ENCODE data around the gene STK24. TPM values are rescaled to one million over a fixed set of nuclear protein-coding genes. Genes with fewer than 3 reads are reported as not detected.

Gene STK24
- total and polyA plus RNA-seq, 10 of the 15 experiments (the other 5 are each of a cell fraction or from before 2014, with no cell fraction given), result 7.5 to 115 (median 52.9) TPM

DNA sequence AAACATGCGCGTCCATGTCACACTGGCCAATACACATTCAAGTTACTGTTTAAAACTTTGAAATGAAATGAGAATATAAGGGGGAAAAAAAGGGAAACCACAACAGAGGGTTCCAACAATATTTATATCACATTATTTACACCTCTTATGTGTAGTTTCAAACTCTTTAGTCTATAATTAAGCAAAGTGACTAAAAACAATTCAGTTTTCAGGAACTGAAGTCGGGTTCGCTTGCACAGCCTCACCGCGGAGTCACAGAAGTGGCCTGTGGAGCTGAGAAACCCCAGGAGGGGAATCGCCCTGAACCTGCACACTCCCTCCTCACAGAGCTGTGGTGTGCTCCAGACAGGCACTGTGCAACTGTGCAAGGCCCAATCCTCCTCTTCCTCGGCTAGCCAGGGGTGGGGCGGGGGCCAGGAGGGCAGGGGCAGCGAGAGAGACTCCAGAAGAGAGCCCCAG, 75.9 kb downstream of the STK24 start (continued):
- peak; percentile 78; the same call in 1 of the 2 replicates for TF ChIP-seq TCF12 (IDR thresholded peaks at IDR 0.05; ENCODE audit: low read depth, low read length)
- peak; percentile 55; the same call in 1 of the 2 replicates for TF ChIP-seq GABPA (IDR thresholded peaks at IDR 0.05; ENCODE audit: low read depth)
- TF ChIP-seq ZNF274 (IDR thresholded peaks at IDR 0.05; ENCODE audit: insufficient read depth, insufficient read length), result no peak
- TF ChIP-seq, protein P1, sequence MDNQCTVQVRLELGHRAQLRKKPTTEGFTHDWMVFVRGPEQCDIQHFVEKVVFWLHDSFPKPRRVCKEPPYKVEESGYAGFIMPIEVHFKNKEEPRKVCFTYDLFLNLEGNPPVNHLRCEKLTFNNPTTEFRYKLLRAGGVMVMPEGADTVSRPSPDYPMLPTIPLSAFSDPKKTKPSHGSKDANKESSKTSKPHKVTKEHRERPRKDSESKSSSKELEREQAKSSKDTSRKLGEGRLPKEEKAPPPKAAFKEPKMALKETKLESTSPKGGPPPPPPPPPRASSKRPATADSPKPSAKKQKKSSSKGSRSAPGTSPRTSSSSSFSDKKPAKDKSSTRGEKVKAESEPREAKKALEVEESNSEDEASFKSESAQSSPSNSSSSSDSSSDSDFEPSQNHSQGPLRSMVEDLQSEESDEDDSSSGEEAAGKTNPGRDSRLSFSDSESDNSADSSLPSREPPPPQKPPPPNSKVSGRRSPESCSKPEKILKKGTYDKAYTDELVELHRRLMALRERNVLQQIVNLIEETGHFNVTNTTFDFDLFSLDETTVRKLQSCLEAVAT (IDR thresholded peaks at IDR 0.05), result peak; percentile 88
- TF ChIP-seq FOXK2 (IDR thresholded peaks at IDR 0.05), result peak; percentile 51; the same call in 1 of the 2 replicates
- no peak for TF ChIP-seq ZZZ3 (IDR thresholded peaks at IDR 0.05; ENCODE audit: control insufficient read depth, insufficient read length, low read depth)
- peak; percentile 24; the same call in 1 of the 2 replicates for TF ChIP-seq CHD2 (IDR thresholded peaks at IDR 0.05; ENCODE audit: borderline replicate concordance, low read depth, low read length)
- no peak for TF ChIP-seq STAT3 (IDR thresholded peaks at IDR 0.05; ENCODE audit: low read depth, low read length)
- no peak for TF ChIP-seq STAT1 (conservative IDR thresholded peaks at IDR 0.05)
- peak; percentile 70 for TF ChIP-seq MXI1 (IDR thresholded peaks at IDR 0.05; ENCODE audit: low read depth, low read length)
- TF ChIP-seq KAT2A (conservative IDR thresholded peaks at IDR 0.05; ENCODE audit: control insufficient read depth, low read depth, low read length), result no peak
- no peak for TF ChIP-seq YY1 (IDR thresholded peaks at IDR 0.05; ENCODE audit: low read depth, low read length)
- no peak for TF ChIP-seq PAX8 (IDR thresholded peaks at IDR 0.05)
- TF ChIP-seq SPI1 (IDR thresholded peaks at IDR 0.05; ENCODE audit: borderline replicate concordance, insufficient read depth, low read depth, low read length), result peak; percentile 90
- no peak for TF ChIP-seq ZNF622 (IDR thresholded peaks at IDR 0.05)
- TF ChIP-seq, protein P2, sequence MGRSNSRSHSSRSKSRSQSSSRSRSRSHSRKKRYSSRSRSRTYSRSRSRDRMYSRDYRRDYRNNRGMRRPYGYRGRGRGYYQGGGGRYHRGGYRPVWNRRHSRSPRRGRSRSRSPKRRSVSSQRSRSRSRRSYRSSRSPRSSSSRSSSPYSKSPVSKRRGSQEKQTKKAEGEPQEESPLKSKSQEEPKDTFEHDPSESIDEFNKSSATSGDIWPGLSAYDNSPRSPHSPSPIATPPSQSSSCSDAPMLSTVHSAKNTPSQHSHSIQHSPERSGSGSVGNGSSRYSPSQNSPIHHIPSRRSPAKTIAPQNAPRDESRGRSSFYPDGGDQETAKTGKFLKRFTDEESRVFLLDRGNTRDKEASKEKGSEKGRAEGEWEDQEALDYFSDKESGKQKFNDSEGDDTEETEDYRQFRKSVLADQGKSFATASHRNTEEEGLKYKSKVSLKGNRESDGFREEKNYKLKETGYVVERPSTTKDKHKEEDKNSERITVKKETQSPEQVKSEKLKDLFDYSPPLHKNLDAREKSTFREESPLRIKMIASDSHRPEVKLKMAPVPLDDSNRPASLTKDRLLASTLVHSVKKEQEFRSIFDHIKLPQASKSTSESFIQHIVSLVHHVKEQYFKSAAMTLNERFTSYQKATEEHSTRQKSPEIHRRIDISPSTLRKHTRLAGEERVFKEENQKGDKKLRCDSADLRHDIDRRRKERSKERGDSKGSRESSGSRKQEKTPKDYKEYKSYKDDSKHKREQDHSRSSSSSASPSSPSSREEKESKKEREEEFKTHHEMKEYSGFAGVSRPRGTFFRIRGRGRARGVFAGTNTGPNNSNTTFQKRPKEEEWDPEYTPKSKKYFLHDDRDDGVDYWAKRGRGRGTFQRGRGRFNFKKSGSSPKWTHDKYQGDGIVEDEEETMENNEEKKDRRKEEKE (IDR thresholded peaks at IDR 0.05), result no peak
- no peak for TF ChIP-seq CHD4 (IDR thresholded peaks at IDR 0.05)
- TF ChIP-seq ZSCAN29 (IDR thresholded peaks at IDR 0.05), result peak; percentile 83
- TF ChIP-seq ATF7 (IDR thresholded peaks at IDR 0.05; ENCODE audit: low read depth), result peak; percentile 88
- TF ChIP-seq, protein P3, sequence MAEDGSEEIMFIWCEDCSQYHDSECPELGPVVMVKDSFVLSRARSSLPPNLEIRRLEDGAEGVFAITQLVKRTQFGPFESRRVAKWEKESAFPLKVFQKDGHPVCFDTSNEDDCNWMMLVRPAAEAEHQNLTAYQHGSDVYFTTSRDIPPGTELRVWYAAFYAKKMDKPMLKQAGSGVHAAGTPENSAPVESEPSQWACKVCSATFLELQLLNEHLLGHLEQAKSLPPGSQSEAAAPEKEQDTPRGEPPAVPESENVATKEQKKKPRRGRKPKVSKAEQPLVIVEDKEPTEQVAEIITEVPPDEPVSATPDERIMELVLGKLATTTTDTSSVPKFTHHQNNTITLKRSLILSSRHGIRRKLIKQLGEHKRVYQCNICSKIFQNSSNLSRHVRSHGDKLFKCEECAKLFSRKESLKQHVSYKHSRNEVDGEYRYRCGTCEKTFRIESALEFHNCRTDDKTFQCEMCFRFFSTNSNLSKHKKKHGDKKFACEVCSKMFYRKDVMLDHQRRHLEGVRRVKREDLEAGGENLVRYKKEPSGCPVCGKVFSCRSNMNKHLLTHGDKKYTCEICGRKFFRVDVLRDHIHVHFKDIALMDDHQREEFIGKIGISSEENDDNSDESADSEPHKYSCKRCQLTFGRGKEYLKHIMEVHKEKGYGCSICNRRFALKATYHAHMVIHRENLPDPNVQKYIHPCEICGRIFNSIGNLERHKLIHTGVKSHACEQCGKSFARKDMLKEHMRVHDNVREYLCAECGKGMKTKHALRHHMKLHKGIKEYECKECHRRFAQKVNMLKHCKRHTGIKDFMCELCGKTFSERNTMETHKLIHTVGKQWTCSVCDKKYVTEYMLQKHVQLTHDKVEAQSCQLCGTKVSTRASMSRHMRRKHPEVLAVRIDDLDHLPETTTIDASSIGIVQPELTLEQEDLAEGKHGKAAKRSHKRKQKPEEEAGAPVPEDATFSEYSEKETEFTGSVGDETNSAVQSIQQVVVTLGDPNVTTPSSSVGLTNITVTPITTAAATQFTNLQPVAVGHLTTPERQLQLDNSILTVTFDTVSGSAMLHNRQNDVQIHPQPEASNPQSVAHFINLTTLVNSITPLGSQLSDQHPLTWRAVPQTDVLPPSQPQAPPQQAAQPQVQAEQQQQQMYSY (CRISPR knock-in tag; IDR thresholded peaks at IDR 0.05), result no peak
- no peak for TF ChIP-seq MYB (IDR thresholded peaks at IDR 0.05; ENCODE audit: borderline replicate concordance, low read depth, low read length)
- peak; percentile 91; the same call in 1 of the 2 replicates for TF ChIP-seq BACH1 (IDR thresholded peaks at IDR 0.05; ENCODE audit: borderline replicate concordance)
- TF ChIP-seq, protein P4, sequence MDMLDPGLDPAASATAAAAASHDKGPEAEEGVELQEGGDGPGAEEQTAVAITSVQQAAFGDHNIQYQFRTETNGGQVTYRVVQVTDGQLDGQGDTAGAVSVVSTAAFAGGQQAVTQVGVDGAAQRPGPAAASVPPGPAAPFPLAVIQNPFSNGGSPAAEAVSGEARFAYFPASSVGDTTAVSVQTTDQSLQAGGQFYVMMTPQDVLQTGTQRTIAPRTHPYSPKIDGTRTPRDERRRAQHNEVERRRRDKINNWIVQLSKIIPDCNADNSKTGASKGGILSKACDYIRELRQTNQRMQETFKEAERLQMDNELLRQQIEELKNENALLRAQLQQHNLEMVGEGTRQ (IDR thresholded peaks at IDR 0.05; ENCODE audit: borderline replicate concordance, low read depth, low read length), result no peak
- no peak for TF ChIP-seq YBX1 (IDR thresholded peaks at IDR 0.05)
- peak; percentile 96 for TF ChIP-seq NBN (IDR thresholded peaks at IDR 0.05)
